Smooth muscle cell (in vitro differentiated cells): ENCODE results near the gene GALNT17. TPM values are rescaled to one million over a fixed set of nuclear protein-coding genes. Genes with fewer than 3 reads are reported as not detected.

ENCODE experiments used
- DNase-seq: peaks from one replicate; lab custom pipeline; 2025; ENCODE audit not compliant: unreplicated experiment; lab: John Stamatoyannopoulos, UW
- H2AFZ ChIP-seq: fragments of 200-600 bp; sonication (generic); 2 replicates; pipeline ENCODE4 v1.6.0; 2016; ENCODE audit warnings: antibody characterized with exemption, low read depth, mild to moderate bottlenecking
- H3F3A ChIP-seq: fragments of 200-600 bp; sonication (generic); 2 replicates; pipeline ENCODE4 v1.6.0; 2017; ENCODE audit warnings: antibody characterized with exemption, low read depth
- H3K27ac ChIP-seq: fragments of 200-600 bp; sonication (generic); 2 replicates; pipeline ENCODE4 v1.5.1; 2016; ENCODE audit warnings: low read depth, mild to moderate bottlenecking
- H3K27me3 ChIP-seq: fragments of 200-600 bp; sonication (generic); 2 replicates; pipeline ENCODE4 v1.6.1; 2016; ENCODE audit warnings: low read depth, mild to moderate bottlenecking
- H3K36me3 ChIP-seq: fragments of 200-600 bp; sonication (generic); 2 replicates; pipeline ENCODE4 v1.5.1; 2016; ENCODE audit warnings: low read depth
- H3K4me1 ChIP-seq: fragments of 200-600 bp; sonication (generic); 2 replicates; pipeline ENCODE4 v1.5.1; 2016; ENCODE audit warnings: low read depth
- H3K4me2 ChIP-seq: fragments of 200-600 bp; sonication (generic); 2 replicates; pipeline ENCODE4 v1.6.0; 2016; ENCODE audit warnings: mild to moderate bottlenecking
- H3K4me3 ChIP-seq: fragments of 200-600 bp; sonication (generic); 2 replicates; pipeline ENCODE4 v1.5.1; 2016; ENCODE audit warnings: mild to moderate bottlenecking
- H3K79me2 ChIP-seq: fragments of 200-600 bp; sonication (generic); 2 replicates; pipeline ENCODE4 v1.6.0; 2016; ENCODE audit warnings: low read depth, mild to moderate bottlenecking
- H3K9ac ChIP-seq: fragments of 200-600 bp; sonication (generic); 2 replicates; pipeline ENCODE4 v1.6.0; 2016; ENCODE audit warnings: low read depth
- H3K9me3 ChIP-seq: fragments of 200-600 bp; sonication (generic); replicated peaks from 2 replicates; pipeline ENCODE4 v1.5.1; 2016; ENCODE audit warnings: low read depth
- H4K20me1 ChIP-seq: fragments of 200-600 bp; sonication (generic); 2 replicates; pipeline ENCODE4 v1.6.0; 2016; ENCODE audit warnings: low read depth
- CTCF ChIP-seq: fragments of 200-600 bp; sonication (generic); IDR thresholded peaks from 2 replicates; pipeline ENCODE4 v1.5.1; 2017; ENCODE audit warnings: borderline replicate concordance, mild to moderate bottlenecking, antibody characterized with exemption; ENCODE audit not compliant: insufficient read depth, poor library complexity, severe bottlenecking
- WGBS: methylation state at CpG from one replicate; pipeline ENCODE4 v1.1.7; 2016; ENCODE audit warnings: low lambda C conversion rate; 5-methylcytosine and 5-hydroxymethylcytosine counted together
- polyA plus RNA-seq: library from polyadenylated mRNA; unstranded; fragments of >200 nt; fragmentation: Nextera tagmentation; extraction: Ambion mirVana; gene quantifications from 2 replicates; pipeline ENCODE4 v1.2.1, GENCODE V29; 2016
- total RNA-seq: library from RNA; depleted of rRNA; stranded (reverse); fragments of >200 nt; gene quantifications from 2 replicates; pipeline ENCODE4 v1.2.3, GENCODE V29; 2014

The GALNT17 gene
- total and polyA plus RNA-seq, 2 experiments from 2014 or later = 0.38 to 0.45 TPM

GRCh38 chr7:71339924-71340323 is 208.0 kb downstream of the GALNT17 start:
- H3K4me1 ChIP-seq = no peaks in the 10 kb centered on the region
- no peak for DNase-seq
- H3F3A ChIP-seq = no peaks in the 10 kb centered on the region
- H4K20me1 ChIP-seq = no peaks in the 10 kb centered on the region
- WGBS = 94% methylated on average over 1 of the region's 1 CpG
- no peaks in the 10 kb centered on the region for H3K36me3 ChIP-seq
- H2AFZ ChIP-seq = no peak overlapping the region
- H3K9me3 ChIP-seq = no peaks in the 10 kb centered on the region
- TF ChIP-seq CTCF = no peak
- no peaks in the 10 kb centered on the region for H3K27me3 ChIP-seq
- no peak overlapping the region for H3K9ac ChIP-seq
- no peaks in the 10 kb centered on the region for H3K79me2 ChIP-seq
- no peak overlapping the region for H3K27ac ChIP-seq
- H3K4me3 ChIP-seq = no peak overlapping the region
- no peak overlapping the region for H3K4me2 ChIP-seq

GRCh38 chr7:71342202-71342601 is 210.3 kb downstream of the GALNT17 start:
- no peak for DNase-seq
- Histone ChIP-seq H4K20me1 (no peaks in the 10 kb centered on the region), H3K9me3 (no peaks in the 10 kb centered on the region), H3K27ac (no peak overlapping the region), H3F3A (no peaks in the 10 kb centered on the region), H3K36me3 (no peaks in the 10 kb centered on the region), H3K79me2 (no peaks in the 10 kb centered on the region), H3K4me1 (no peaks in the 10 kb centered on the region), H3K27me3 (no peaks in the 10 kb centered on the region), H3K4me2 (no peak overlapping the region), H3K4me3 (no peak overlapping the region), H3K9ac (no peak overlapping the region), H2AFZ (no peak overlapping the region)
- no peak for TF ChIP-seq CTCF

- H3K9me3 ChIP-seq = no peaks in the 10 kb centered on the region
- H3K4me1 ChIP-seq = peaks cover under 1% of the 10 kb centered on the region
- H3F3A ChIP-seq = no peaks in the 10 kb centered on the region
- H3K9ac ChIP-seq = no peak overlapping the region
- no peak overlapping the region for H3K4me2 ChIP-seq
- H2AFZ ChIP-seq = no peak overlapping the region
- no peak overlapping the region for H3K27ac ChIP-seq
- no peak for DNase-seq
- no peak overlapping the region for H3K4me3 ChIP-seq
- no peaks in the 10 kb centered on the region for H3K27me3 ChIP-seq
- H4K20me1 ChIP-seq = no peaks in the 10 kb centered on the region
- H3K79me2 ChIP-seq = no peaks in the 10 kb centered on the region
- H3K36me3 ChIP-seq = no peaks in the 10 kb centered on the region
- no peak for TF ChIP-seq CTCF
Measured at GRCh38 chr7:71343039-71343438, 211.1 kb downstream of the GALNT17 start.

GRCh38 chr7:71343892-71344291 is 211.9 kb downstream of the GALNT17 start:
- no peaks in the 10 kb centered on the region for H3K36me3 ChIP-seq
- H2AFZ ChIP-seq = no peak overlapping the region
- H3K4me3 ChIP-seq = no peak overlapping the region
- no peaks in the 10 kb centered on the region for H3K27me3 ChIP-seq
- no peak for TF ChIP-seq CTCF
- WGBS = 87% methylated on average over 1 of the region's 1 CpG
- H3K27ac ChIP-seq = no peak overlapping the region
- H4K20me1 ChIP-seq = no peaks in the 10 kb centered on the region
- no peak for DNase-seq
- no peaks in the 10 kb centered on the region for H3K9me3 ChIP-seq
- no peak overlapping the region for H3K4me2 ChIP-seq
- no peaks in the 10 kb centered on the region for H3F3A ChIP-seq
- peaks cover 9% of the 10 kb centered on the region for H3K4me1 ChIP-seq
- no peaks in the 10 kb centered on the region for H3K79me2 ChIP-seq
- no peak overlapping the region for H3K9ac ChIP-seq
